Activated CD4-positive, alpha-beta T cell treated with anti-CD3 and anti-CD28 coated beads, Interleukin-2, Interleukin-4, amounts not matched to agents 100 ng/mL and 50 ng/mL, durations not matched to agents 16 hours and 8 hours (primary cell): ENCODE data around the gene TRMT61A.
"Not testable (repeated sequence)": the region's sequence is repeated elsewhere in the genome, so short reads cannot be mapped to it uniquely, and the experiment has no call there.

ENCODE experiments used
- DNase-seq: peaks from one replicate; pipeline ENCODE4 v3.0.0-alpha.2; 2020; ENCODE audit warnings: low spot score

Gene TRMT61A

GRCh38 chr14:103523575-103523954 lies 5.4 kb upstream of the TRMT61A start:
- no peak for DNase-seq

- no peak for DNase-seq
These were observed 4.7 kb upstream of the TRMT61A start for GRCh38 chr14:103524002-103524935.

- not testable (repeated sequence) for DNase-seq
These were observed 3.4 kb upstream of the TRMT61A start for GRCh38 chr14:103525430-103526246.

- no peak for DNase-seq
These were observed 2.6 kb upstream of the TRMT61A start for GRCh38 chr14:103526247-103526913.

DNA sequence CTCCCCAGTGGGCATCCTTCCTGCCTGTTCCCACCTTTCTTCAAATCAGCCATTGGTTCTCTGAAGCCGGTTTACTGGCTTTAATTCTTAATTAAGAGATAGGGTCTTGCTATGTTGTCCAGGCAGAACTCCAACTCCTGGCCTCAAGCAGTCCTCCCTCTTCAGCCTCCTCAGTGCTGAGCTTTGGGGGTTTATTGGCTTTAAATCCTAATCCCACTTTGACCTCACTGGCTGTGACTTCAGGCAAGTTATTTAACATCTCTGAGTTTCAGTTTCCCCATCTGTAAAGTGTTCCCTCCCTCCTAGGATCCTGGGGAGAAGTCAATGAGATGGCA lies 2.1 kb upstream of the TRMT61A start:
- DNase-seq, result no peak

- DNase-seq, result no peak
These were observed 1.4 kb upstream of the TRMT61A start for GRCh38 chr14:103527408-103528145.

- DNase-seq, result no peak
These were observed 830 bp upstream of the TRMT61A start for GRCh38 chr14:103528146-103528586.

DNA sequence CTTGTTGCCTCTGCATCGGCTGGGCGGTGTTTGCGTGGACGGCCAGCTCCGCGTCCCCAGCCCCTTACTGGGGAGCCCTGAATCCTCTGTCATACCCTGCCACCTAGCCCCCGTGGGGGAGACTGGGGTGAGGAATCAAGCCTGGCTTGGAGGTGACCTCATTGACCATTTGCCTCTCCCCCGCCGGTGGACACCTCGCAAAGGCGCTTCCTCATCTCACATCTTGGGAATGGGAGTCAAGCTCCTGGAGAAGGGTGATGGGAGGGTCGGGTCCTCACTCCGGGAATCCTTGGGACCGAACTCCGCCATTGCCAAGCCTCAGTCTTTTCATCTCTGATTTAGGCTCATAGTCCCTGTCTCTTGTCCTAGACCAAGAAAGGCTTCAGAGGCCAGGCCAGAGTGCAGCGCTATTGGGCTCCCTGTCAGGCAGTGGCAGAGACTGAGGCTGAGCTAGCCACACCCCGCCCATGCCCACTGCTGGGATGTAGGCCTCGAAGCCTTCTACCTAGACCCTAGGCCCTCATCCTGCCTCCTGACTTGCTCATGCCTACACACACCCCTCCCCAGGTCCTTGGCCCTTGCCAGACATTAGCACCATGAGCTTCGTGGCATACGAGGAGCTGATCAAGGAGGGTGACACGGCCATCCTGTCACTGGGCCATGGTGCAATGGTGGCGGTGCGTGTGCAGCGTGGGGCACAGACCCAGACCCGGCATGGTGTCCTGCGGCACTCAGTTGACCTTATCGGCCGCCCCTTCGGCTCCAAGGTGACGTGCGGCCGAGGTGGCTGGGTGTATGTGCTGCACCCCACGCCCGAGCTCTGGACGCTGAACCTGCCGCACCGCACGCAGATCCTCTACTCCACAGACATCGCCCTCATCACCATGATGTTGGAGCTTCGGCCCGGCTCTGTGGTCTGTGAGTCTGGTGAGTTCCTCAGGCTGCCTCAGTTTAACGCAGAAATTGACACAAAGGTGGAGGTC lies 678 bp downstream of the TRMT61A start:
- DNase-seq, result no peak

GRCh38 chr14:103530390-103530789 lies 1.4 kb downstream of the TRMT61A start:
- no peak for DNase-seq

- DNase-seq, result no peak
These were observed 1.8 kb downstream of the TRMT61A start for GRCh38 chr14:103530831-103531230.

DNA sequence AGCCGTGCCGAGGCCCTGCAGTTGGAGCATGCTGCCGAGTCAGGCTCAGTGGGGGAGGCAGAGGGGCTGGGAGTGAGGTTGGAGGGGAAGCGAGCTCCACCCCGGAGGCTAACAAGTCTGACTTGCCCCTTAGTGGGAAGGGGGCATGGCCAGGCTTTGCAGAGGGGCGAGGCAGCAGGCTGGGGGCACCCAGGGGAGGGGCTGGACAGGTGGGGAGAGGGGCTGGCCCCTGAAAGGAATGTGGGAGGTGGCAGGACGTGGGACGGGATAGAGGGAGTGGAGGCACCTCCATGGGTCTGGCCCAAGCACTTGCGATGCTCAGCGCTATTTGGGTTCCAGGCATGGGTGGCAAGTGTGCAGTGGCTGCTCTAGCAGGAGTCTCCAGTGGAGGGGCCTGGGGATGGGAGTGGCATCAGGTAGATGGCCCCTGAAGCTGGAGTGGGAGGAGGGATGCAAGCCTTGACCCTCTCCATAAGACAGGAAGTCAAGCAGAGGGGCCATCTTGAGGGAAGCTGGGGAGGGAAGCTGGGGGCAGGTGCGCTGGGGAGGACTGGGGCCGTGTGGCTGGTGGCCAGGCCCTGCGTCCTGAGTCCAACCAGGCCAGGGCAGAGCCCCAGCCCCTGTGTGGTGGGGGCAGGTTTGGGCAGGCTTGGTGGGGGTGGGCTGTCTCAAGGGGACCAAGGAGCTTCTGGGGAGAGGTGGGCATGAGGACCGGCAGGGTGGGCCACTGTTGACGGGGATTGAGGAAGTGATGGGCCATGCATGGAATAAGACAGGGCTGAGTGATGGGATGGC lies 2.6 kb downstream of the TRMT61A start:
- no peak for DNase-seq

- DNase-seq, result no peak
These were observed 3.5 kb downstream of the TRMT61A start for GRCh38 chr14:103532216-103533136.

GRCh38 chr14:103533137-103533998 lies 4.4 kb downstream of the TRMT61A start:
- DNase-seq, result no peak

DNA sequence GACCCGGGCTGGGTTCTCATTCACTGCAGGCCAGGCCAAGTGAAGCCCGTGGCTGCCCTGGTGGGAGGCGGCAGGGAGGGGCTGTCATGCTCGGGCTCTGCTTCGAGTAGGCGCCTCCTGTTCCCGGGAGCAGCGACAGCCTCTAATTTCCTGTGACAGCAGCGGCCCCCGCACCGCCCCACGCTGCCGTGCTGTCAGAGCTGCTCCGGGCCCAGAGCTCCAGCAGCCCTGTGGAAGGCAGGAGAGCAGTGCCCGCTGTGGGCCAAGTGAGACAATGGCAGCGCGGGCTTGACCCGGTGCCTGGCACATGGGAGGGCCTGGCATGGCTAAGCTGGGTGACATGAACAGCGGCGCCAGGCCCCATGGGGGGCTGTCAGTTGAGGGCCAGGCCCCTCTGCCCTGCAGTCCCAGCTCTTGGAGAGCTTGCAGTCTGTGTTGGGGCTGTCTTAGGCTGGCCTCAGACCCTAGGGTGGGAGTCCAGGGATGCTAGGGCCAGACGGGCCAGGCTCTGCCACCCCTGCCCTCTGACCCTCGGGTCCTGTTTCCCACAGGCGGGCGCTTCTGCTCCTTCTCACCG lies 5.1 kb downstream of the TRMT61A start:
- no peak for DNase-seq

- no peak for DNase-seq
These were observed 5.6 kb downstream of the TRMT61A start for GRCh38 chr14:103534576-103535061.

DNA sequence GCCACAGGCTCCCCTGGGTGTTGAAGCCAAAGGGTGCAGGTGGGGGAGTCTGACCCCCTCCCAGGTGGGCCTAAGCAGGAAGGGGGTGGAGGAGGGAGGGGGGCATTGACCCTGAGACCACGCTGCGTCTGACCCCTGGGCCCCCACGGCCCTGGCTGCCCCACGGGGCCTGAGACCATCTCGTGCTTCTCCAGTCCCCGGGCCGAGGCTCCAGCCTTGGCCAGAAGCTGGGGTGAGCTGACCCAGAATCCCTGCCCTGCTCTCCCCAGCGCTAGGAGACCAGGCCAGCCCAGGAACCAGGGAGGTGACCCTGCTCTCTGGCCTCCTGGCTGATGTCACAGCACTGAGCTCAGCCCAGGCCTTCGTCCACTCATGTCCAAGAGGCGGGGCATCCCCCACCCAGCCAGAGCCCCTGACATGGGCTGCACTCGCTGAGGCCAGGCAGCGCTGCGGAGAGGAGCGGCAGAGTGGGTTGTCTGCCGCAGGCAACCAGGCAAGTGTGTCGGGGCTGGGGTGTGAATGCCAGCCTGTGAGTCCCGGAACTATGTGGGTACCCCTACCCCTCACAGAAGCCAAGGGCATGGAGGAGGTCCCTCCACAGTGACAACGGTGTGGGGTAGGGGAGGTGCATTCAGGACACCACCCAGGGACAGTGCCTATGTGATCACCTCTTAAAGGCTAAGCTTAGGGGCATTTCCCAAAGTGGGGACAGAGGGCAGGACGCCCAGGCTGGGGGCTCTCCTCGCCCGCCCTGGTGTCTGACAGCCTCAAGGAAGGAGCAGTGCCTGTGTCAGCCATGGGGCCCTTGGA lies 6.3 kb downstream of the TRMT61A start:
- no peak for DNase-seq
